ENCODE results near the gene ZFPM1.

- TF ChIP-seq, protein P1, sequence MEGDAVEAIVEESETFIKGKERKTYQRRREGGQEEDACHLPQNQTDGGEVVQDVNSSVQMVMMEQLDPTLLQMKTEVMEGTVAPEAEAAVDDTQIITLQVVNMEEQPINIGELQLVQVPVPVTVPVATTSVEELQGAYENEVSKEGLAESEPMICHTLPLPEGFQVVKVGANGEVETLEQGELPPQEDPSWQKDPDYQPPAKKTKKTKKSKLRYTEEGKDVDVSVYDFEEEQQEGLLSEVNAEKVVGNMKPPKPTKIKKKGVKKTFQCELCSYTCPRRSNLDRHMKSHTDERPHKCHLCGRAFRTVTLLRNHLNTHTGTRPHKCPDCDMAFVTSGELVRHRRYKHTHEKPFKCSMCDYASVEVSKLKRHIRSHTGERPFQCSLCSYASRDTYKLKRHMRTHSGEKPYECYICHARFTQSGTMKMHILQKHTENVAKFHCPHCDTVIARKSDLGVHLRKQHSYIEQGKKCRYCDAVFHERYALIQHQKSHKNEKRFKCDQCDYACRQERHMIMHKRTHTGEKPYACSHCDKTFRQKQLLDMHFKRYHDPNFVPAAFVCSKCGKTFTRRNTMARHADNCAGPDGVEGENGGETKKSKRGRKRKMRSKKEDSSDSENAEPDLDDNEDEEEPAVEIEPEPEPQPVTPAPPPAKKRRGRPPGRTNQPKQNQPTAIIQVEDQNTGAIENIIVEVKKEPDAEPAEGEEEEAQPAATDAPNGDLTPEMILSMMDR (IDR thresholded peaks at IDR 0.05) = no peak
- TF ChIP-seq TCF12 (IDR thresholded peaks at IDR 0.05) (no peak), SIN3A (IDR thresholded peaks at IDR 0.05; ENCODE audit: borderline replicate concordance, low read depth, low read length) (no peak), MXI1 (IDR thresholded peaks at IDR 0.05; ENCODE audit: low read depth, low read length) (no peak), RFX5 (IDR thresholded peaks at IDR 0.05; ENCODE audit: low read length) (no peak), TAF1 (IDR thresholded peaks at IDR 0.05; ENCODE audit: borderline replicate concordance, low read depth, low read length) (no peak), EP300 (IDR thresholded peaks at IDR 0.05; ENCODE audit: borderline replicate concordance in 1 of 2, low read depth in 1 of 2, low read length in 1 of 2) (no peak), RXRA (IDR thresholded peaks at IDR 0.05; ENCODE audit: borderline replicate concordance, low read depth) (no peak), POLR2AphosphoS5 (IDR thresholded peaks at IDR 0.05; ENCODE audit: low read depth, low read length) (no peak)
- TF ChIP-seq, protein P2, sequence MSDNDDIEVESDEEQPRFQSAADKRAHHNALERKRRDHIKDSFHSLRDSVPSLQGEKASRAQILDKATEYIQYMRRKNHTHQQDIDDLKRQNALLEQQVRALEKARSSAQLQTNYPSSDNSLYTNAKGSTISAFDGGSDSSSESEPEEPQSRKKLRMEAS (IDR thresholded peaks at IDR 0.05; ENCODE audit: low read depth) = no peak
Observed at GRCh38 chr16:88532434-88533241, 79.6 kb downstream of the ZFPM1 start.

Measured in SK-N-SH (cell line).